H1 (cell line): ENCODE measurements around the gene UIMC1. TPM values are rescaled to one million over a fixed set of nuclear protein-coding genes. Genes with fewer than 3 reads are reported as not detected.

Source experiments
- CTCF ChIA-PET: fragments of 300-600 bp; sonication (Branson Sonifier 250); formaldehyde crosslinking; loops from one replicate; lab custom pipeline; 2021; ENCODE audit not compliant: partially characterized antibody; lab: Charles Lee
- POLR2A ChIA-PET: fragments of 300-600 bp; sonication (Branson Sonifier 250); formaldehyde crosslinking; loops from one replicate; lab custom pipeline; 2021; ENCODE audit warnings: inconsistent platforms; ENCODE audit not compliant: partially characterized antibody; lab: Charles Lee
- DNase-seq, 2 experiments: peaks; one replicate each; pipeline versions ENCODE4 v3.0.0 to v3.0.0-alpha.2; 2010 to 2022; ENCODE audit warnings: low spot score in 2 of 2, low read depth in 1 of 2, mixed read lengths in 1 of 2
- FAIRE-seq: peaks from 2 replicates; lab custom pipeline; 2011; peaks lifted over from hg19 to GRCh38; lab: Jason Lieb, UNC
- H2AFZ ChIP-seq: 2 replicates; pipeline ENCODE4 v1.8.1; 2012; ENCODE audit warnings: low read length, inconsistent platforms
- H2AK5ac ChIP-seq: 2 replicates; pipeline ENCODE4 v1.6.1; 2013; ENCODE audit warnings: low read depth, low read length
- H2BK120ac ChIP-seq: replicated peaks from 2 replicates; pipeline ENCODE3; 2013; ENCODE audit warnings: low read depth, low read length, inconsistent platforms
- H2BK12ac ChIP-seq: 2 replicates; pipeline ENCODE4 v1.6.1; 2013; ENCODE audit warnings: low read depth, low read length
- H2BK15ac ChIP-seq: 2 replicates; pipeline ENCODE4 v1.6.1; 2013; ENCODE audit warnings: low read length
- H2BK20ac ChIP-seq: 2 replicates; pipeline ENCODE4 v1.6.1; 2013; ENCODE audit warnings: low read length
- H2BK5ac ChIP-seq: 2 replicates; pipeline ENCODE4 v1.6.1; 2013; ENCODE audit warnings: low read depth, low read length
- H3K14ac ChIP-seq: 2 replicates; pipeline ENCODE4 v1.6.1; 2013; ENCODE audit warnings: inconsistent platforms; ENCODE audit not compliant: insufficient read length
- H3K18ac ChIP-seq: 2 replicates; pipeline ENCODE4 v1.6.1; 2013; ENCODE audit warnings: low read length; ENCODE audit errors: extremely low read depth
- H3K23ac ChIP-seq: 2 replicates; pipeline ENCODE4 v1.6.1; 2013; ENCODE audit warnings: inconsistent platforms; ENCODE audit not compliant: insufficient read length
- H3K23me2 ChIP-seq: 2 replicates; pipeline ENCODE4 v1.6.1; 2013; ENCODE audit warnings: low read depth, low read length
- H3K27ac ChIP-seq: 2 replicates; pipeline ENCODE4 v1.6.1; 2011; ENCODE audit warnings: low read depth, low read length, inconsistent platforms
- H3K27me3 ChIP-seq, 4 experiments: replicated peaks in 1 of 4; 1 replicate in 1 of 4; 2 replicates in 3 of 4; pipeline versions ENCODE4 v1.6.1 to v1.8.1; 2011 to 2013; ENCODE audit warnings: low read length in 3 of 4, mild to moderate bottlenecking in 3 of 4, inconsistent platforms in 2 of 4, mixed read lengths in 2 of 4, moderate library complexity in 1 of 4; ENCODE audit not compliant: control insufficient read depth in 3 of 4, insufficient read depth in 3 of 4; ENCODE audit errors: extremely low read depth in 1 of 4
- H3K36me3 ChIP-seq, 4 experiments: 2 replicates each; pipeline versions ENCODE4 v1.6.1 to v1.8.1; 2011 to 2013; ENCODE audit warnings: mild to moderate bottlenecking in 4 of 4, low read length in 3 of 4, moderate library complexity in 2 of 4, control low read depth in 1 of 4, inconsistent platforms in 1 of 4; ENCODE audit not compliant: insufficient read depth in 4 of 4, control insufficient read depth in 2 of 4
- H3K4ac ChIP-seq: replicated peaks from 2 replicates; pipeline ENCODE3; 2013; ENCODE audit warnings: low read length, low read depth, mixed read lengths, inconsistent platforms; ENCODE audit not compliant: insufficient read length
- H3K4me1 ChIP-seq, 4 experiments: replicated peaks in 1 of 4; 1 replicate in 1 of 4; 2 replicates in 3 of 4; pipeline versions ENCODE4 v1.6.1 to v1.8.1; 2011 to 2013; ENCODE audit warnings: low read length in 3 of 4, inconsistent platforms in 2 of 4, mixed read lengths in 1 of 4; ENCODE audit not compliant: insufficient read depth in 4 of 4, control insufficient read depth in 3 of 4
- H3K4me2 ChIP-seq, 2 experiments: 2 replicates each; pipeline versions ENCODE4 v1.6.1 to v1.8.1; 2011 to 2013; ENCODE audit warnings: low read depth in 2 of 2, low read length in 2 of 2, control low read depth in 1 of 2, inconsistent platforms in 1 of 2, mild to moderate bottlenecking in 1 of 2; ENCODE audit not compliant: insufficient read depth in 1 of 2
- H3K4me3 ChIP-seq, 4 experiments: fragments of 200-600, 300-600 bp in 1 of 4; sonication (generic), shearing (Covaris generic), sonication (Bioruptor Twin) in 1 of 4; 2 replicates each; pipeline versions ENCODE4 v1.5.1 to v1.8.1; 2011 to 2016; ENCODE audit warnings: low read length in 4 of 4, low read depth in 3 of 4, control low read depth in 2 of 4, inconsistent platforms in 2 of 4, mild to moderate bottlenecking in 2 of 4, mixed read lengths in 1 of 4, moderate library complexity in 1 of 4; ENCODE audit not compliant: insufficient read depth in 2 of 4; ENCODE audit errors: extremely low read depth in 1 of 4
- H3K56ac ChIP-seq: replicated peaks from 2 replicates; pipeline ENCODE3; 2013; ENCODE audit warnings: low read depth, mild to moderate bottlenecking, mixed read lengths, low read length, inconsistent platforms; ENCODE audit not compliant: insufficient read length
- H3K79me1 ChIP-seq: 2 replicates; pipeline ENCODE4 v1.6.1; 2013; ENCODE audit warnings: low read depth, low read length, control low read depth
- H3K79me2 ChIP-seq, 2 experiments: 2 replicates each; pipeline versions ENCODE4 v1.6.1 to v1.8.1; 2012 to 2013; ENCODE audit warnings: low read length in 2 of 2, mild to moderate bottlenecking in 2 of 2, inconsistent platforms in 1 of 2; ENCODE audit not compliant: insufficient read depth in 2 of 2, control insufficient read depth in 1 of 2
- H3K9ac ChIP-seq, 4 experiments: replicated peaks in 1 of 4; 1 replicate in 1 of 4; 2 replicates in 3 of 4; pipeline versions ENCODE4 v1.6.1 to v1.8.1; 2011 to 2013; ENCODE audit warnings: low read depth in 3 of 4, low read length in 3 of 4, control low read depth in 2 of 4, mild to moderate bottlenecking in 2 of 4, moderate library complexity in 2 of 4, inconsistent platforms in 1 of 4; ENCODE audit errors: extremely low read depth in 1 of 4
- H3K9me3 ChIP-seq, 2 experiments: 2 replicates each; pipeline versions ENCODE4 v1.6.1 to v1.8.1; 2012 to 2013; ENCODE audit warnings: mild to moderate bottlenecking in 2 of 2, moderate library complexity in 2 of 2, control low read depth in 1 of 2, inconsistent platforms in 1 of 2, low read depth in 1 of 2, low read length in 1 of 2, mixed read lengths in 1 of 2; ENCODE audit not compliant: insufficient read depth in 2 of 2
- H4K20me1 ChIP-seq, 2 experiments: replicated peaks in 1 of 2; 2 replicates each; pipeline versions ENCODE3 to v1.8.1; 2011 to 2013; ENCODE audit warnings: inconsistent platforms in 2 of 2, low read length in 2 of 2, mild to moderate bottlenecking in 1 of 2; ENCODE audit not compliant: insufficient read depth in 2 of 2, control insufficient read depth in 1 of 2
- H4K5ac ChIP-seq: 2 replicates; pipeline ENCODE4 v1.6.1; 2013; ENCODE audit warnings: low read length, low read depth, mixed read lengths, inconsistent platforms; ENCODE audit not compliant: insufficient read length
- H4K8ac ChIP-seq: 2 replicates; pipeline ENCODE4 v1.8.0; 2013; ENCODE audit warnings: mild to moderate bottlenecking, moderate library complexity, low read length, inconsistent platforms; ENCODE audit not compliant: insufficient read depth; ENCODE audit errors: extremely low read depth
- H4K91ac ChIP-seq: replicated peaks from 2 replicates; pipeline ENCODE3; 2013; ENCODE audit warnings: low read length, mixed read lengths, inconsistent platforms; ENCODE audit not compliant: insufficient read length
- HDAC2 ChIP-seq, 2 experiments: fragments of 300-600 bp in 1 of 2; sonication (generic) in 1 of 2; IDR thresholded peaks; 2 replicates each; pipeline ENCODE4 v1.6.1; 2011 to 2012; ENCODE audit warnings: low read depth in 2 of 2, low read length in 2 of 2, mild to moderate bottlenecking in 2 of 2, moderate library complexity in 2 of 2, borderline replicate concordance in 1 of 2, inconsistent platforms in 1 of 2
- MAX ChIP-seq: IDR thresholded peaks from 2 replicates; pipeline ENCODE4 v1.6.1; 2012; ENCODE audit warnings: inconsistent platforms
- NRF1 ChIP-seq: IDR thresholded peaks from 2 replicates; pipeline ENCODE4 v1.6.1; 2011; ENCODE audit warnings: mild to moderate bottlenecking, low read depth, low read length, improper control_type of control experiment
- WGBS, 2 experiments: shearing (Covaris generic) in 1 of 2; methylation state at CpG; one replicate each; pipeline versions ENCODE4 v1.1.6 to v1.1.7; 2013 to 2015; ENCODE audit warnings: low lambda C conversion rate in 2 of 2, mixed read lengths in 2 of 2, inconsistent platforms in 1 of 2, low coverage in 1 of 2, missing lambda C conversion rate in 1 of 2; ENCODE audit not compliant: insufficient replicate concordance in 2 of 2, insufficient coverage in 1 of 2, insufficient read length in 1 of 2; ENCODE audit errors: extremely low coverage in 1 of 2, missing lambda C conversion rate in 1 of 2; 5-methylcytosine and 5-hydroxymethylcytosine counted together
- polyA plus RNA-seq, 7 experiments: library from polyadenylated mRNA; depleted of rRNA in 3 of 7; stranded (reverse) in 5 of 7; unstranded in 2 of 7; fragments of >200 nt in 5 of 7; fragments of 200-250 nt in 2 of 7; gene quantifications; 1 replicate in 5 of 7; 2 replicates in 1 of 7; 4 replicates in 1 of 7; pipeline versions ENCODE4 v1.2.1 to v1.2.3, GENCODE V29; 2011 to 2013; ENCODE audit warnings: missing spikeins in 2 of 7, mixed read lengths in 2 of 7
- total RNA-seq: library from RNA; stranded (reverse); fragmentation: NEBNext Ultra II Directional; extraction: Animal tissue kit (Norgen Biotek cat#: 25700); gene quantifications from 2 replicates; pipeline ENCODE4 v1.2.1, GENCODE V29; 2021

The UIMC1 gene
- total and polyA plus RNA-seq, 2 of the 8 experiments (the other 6 are each of a cell fraction or from before 2014, with no cell fraction given): 12.8 to 43.7 TPM

GRCh38 chr5:176965633-176966032 lies 40.9 kb downstream of the UIMC1 start:
- Histone ChIP-seq H3K14ac (no peak overlapping the region), H3K4me3 (no peak overlapping the region), H3K23me2 (no peaks in the 10 kb centered on the region), H3K23ac (no peak overlapping the region), H2BK5ac (no peak overlapping the region), H3K56ac (no peak overlapping the region), H3K4me2 (no peak overlapping the region), H3K4me1 (no peaks in the 10 kb centered on the region), H3K27me3 (no peaks in the 10 kb centered on the region), H2BK120ac (no peak overlapping the region), H3K79me2 (no peaks in the 10 kb centered on the region), H3K36me3 (peaks cover 12 to 41% (median 20%) of the 10 kb centered on the region in 4 experiments), H2AK5ac (no peak overlapping the region), H3K27ac (no peak overlapping the region), H3K79me1 (no peaks in the 10 kb centered on the region), H2BK20ac (no peak overlapping the region), H4K8ac (no peak overlapping the region), H4K20me1 (no peaks in the 10 kb centered on the region), H3K9me3 (no peaks in the 10 kb centered on the region; a peak in 1 of 4 replicates), H3K9ac (no peak overlapping the region), H2AFZ (no peak overlapping the region), H4K5ac (no peak overlapping the region), H4K91ac (no peak overlapping the region), H2BK12ac (no peak overlapping the region), H2BK15ac (no peak overlapping the region), H3K4ac (no peak overlapping the region), H3K18ac (no peak overlapping the region)
- CTCF ChIA-PET: interaction anchor here (0.8 to 2.1 kb wide), 4 partner anchors 8 to 305 kb away, joined by 3 to 5 read pairs (median 4); no protein-coding TSS in a partner anchor
- DNase-seq: no peak
- TF ChIP-seq MAX: no peak
- no peak for TF ChIP-seq NRF1
- no peak for TF ChIP-seq HDAC2 (IDR thresholded peaks at IDR 0.05; ENCODE audit: borderline replicate concordance in 1 of 2, low read depth in 2 of 2, low read length in 2 of 2)
- WGBS, 2 experiments: 83% methylated on average over 1 of the region's 1 CpG; no CpG with 5 or more reads in 1 of the 2 experiments
- POLR2A ChIA-PET: interaction anchor here (0.6 kb wide), 1 partner anchor 92 kb away, joined by 3 read pairs; no protein-coding TSS in a partner anchor
- no peak for FAIRE-seq
